IMR-90 (cell line): ENCODE measurements around the gene RHBDF2. TPM values are rescaled to one million over a fixed set of nuclear protein-coding genes. Genes with fewer than 3 reads are reported as not detected.

Experiments
- ATAC-seq: fragments of 200-7000 bp; cut with Tn5 transposase; 2 replicates; pipeline ENCODE4 v1.9.1; 2020; ENCODE audit warnings: low read depth, mild to moderate bottlenecking, moderate library complexity
- BruUV-seq: library from RNA; stranded (reverse); fragments of 400-500 nt; replicated peaks from 2 replicates; lab custom pipeline; 2021; lab: Mats Ljungman, UMichigan
- CTCF ChIA-PET: fragments of 300-600 bp; formaldehyde crosslinking; extraction: SDS; loops from one replicate; lab custom pipeline; 2021; ENCODE audit warnings: antibody characterized with exemption; lab: Yijun Ruan, JAX
- POLR2A ChIA-PET: fragments of 300-600 bp; sonication (Branson Sonifier 250); formaldehyde crosslinking; loops from one replicate; lab custom pipeline; 2022; ENCODE audit warnings: antibody characterized with exemption; ENCODE audit not compliant: unreplicated experiment; lab: Charles Lee
- DNase-seq: peaks from one replicate; pipeline ENCODE4 v3.0.0; 2013
- H2AFZ ChIP-seq: replicated peaks from 2 replicates; pipeline ENCODE3; 2013; ENCODE audit warnings: low read length, mild to moderate bottlenecking; ENCODE audit not compliant: poor library complexity
- H2AK5ac ChIP-seq: 2 replicates; pipeline ENCODE4 v1.6.1; 2013; ENCODE audit warnings: low read depth, low read length, inconsistent platforms
- H2AK9ac ChIP-seq: replicated peaks from 2 replicates; pipeline ENCODE3; 2013; ENCODE audit warnings: mild to moderate bottlenecking, low read depth, low read length, moderate library complexity; ENCODE audit not compliant: poor library complexity
- H2BK120ac ChIP-seq: 2 replicates; pipeline ENCODE4 v1.6.1; 2013; ENCODE audit warnings: low read depth, low read length, inconsistent platforms
- H2BK15ac ChIP-seq: 3 replicates; pipeline ENCODE4 v1.6.1; 2013; ENCODE audit warnings: low read depth, low read length, inconsistent platforms
- H2BK20ac ChIP-seq: 2 replicates; pipeline ENCODE4 v1.6.1; 2013; ENCODE audit warnings: low read depth, mild to moderate bottlenecking, inconsistent platforms, low read length, moderate library complexity
- H2BK5ac ChIP-seq: 2 replicates; pipeline ENCODE4 v1.6.1; 2013; ENCODE audit warnings: mild to moderate bottlenecking, low read depth, low read length, inconsistent platforms; ENCODE audit not compliant: poor library complexity, severe bottlenecking
- H3K14ac ChIP-seq: replicated peaks from 2 replicates; pipeline ENCODE4 v1.6.1; 2013; ENCODE audit warnings: low read depth, low read length, inconsistent platforms
- H3K18ac ChIP-seq: 2 replicates; pipeline ENCODE4 v1.6.1; 2013; ENCODE audit warnings: low read depth, low read length, control low read depth
- H3K23ac ChIP-seq: 2 replicates; pipeline ENCODE4 v1.6.1; 2013; ENCODE audit warnings: low read depth, low read length, inconsistent platforms
- H3K27ac ChIP-seq: 2 replicates; pipeline ENCODE4 v1.5.1; 2013; ENCODE audit warnings: mild to moderate bottlenecking, control low read depth, low read length; ENCODE audit not compliant: insufficient read depth
- H3K27me3 ChIP-seq: 2 replicates; pipeline ENCODE4 v1.6.1; 2013; ENCODE audit warnings: low read length; ENCODE audit not compliant: control insufficient read depth, insufficient read depth
- H3K36me3 ChIP-seq: 2 replicates; pipeline ENCODE4 v1.6.1; 2013; ENCODE audit warnings: low read length, mixed read lengths; ENCODE audit not compliant: control insufficient read depth, insufficient read depth
- H3K4ac ChIP-seq: 2 replicates; pipeline ENCODE4 v1.6.1; 2013; ENCODE audit warnings: low read depth, low read length, inconsistent platforms
- H3K4me1 ChIP-seq: 2 replicates; pipeline ENCODE4 v1.6.1; 2013; ENCODE audit warnings: low read length, mixed read lengths; ENCODE audit not compliant: control insufficient read depth, insufficient read depth
- H3K4me2 ChIP-seq: 2 replicates; pipeline ENCODE4 v1.6.1; 2013; ENCODE audit warnings: low read depth, mild to moderate bottlenecking, control low read depth, low read length, moderate library complexity
- H3K4me3 ChIP-seq: 2 replicates; pipeline ENCODE4 v1.5.1; 2013; ENCODE audit warnings: low read depth, mild to moderate bottlenecking, control low read depth, low read length, moderate library complexity; ENCODE audit not compliant: insufficient read depth
- H3K56ac ChIP-seq: 2 replicates; pipeline ENCODE4 v1.6.1; 2013; ENCODE audit warnings: low read length, inconsistent platforms; ENCODE audit not compliant: insufficient read depth; ENCODE audit errors: extremely low read depth
- H3K79me1 ChIP-seq, 2 experiments: 2 replicates each; pipeline ENCODE4 v1.6.1; 2013; ENCODE audit warnings: low read length in 2 of 2, inconsistent platforms in 1 of 2, low read depth in 1 of 2
- H3K9ac ChIP-seq: 2 replicates; pipeline ENCODE4 v1.6.1; 2013; ENCODE audit warnings: low read depth, low read length, control low read depth
- H3K9me1 ChIP-seq: 2 replicates; pipeline ENCODE4 v1.6.1; 2013; ENCODE audit warnings: low read length, inconsistent platforms; ENCODE audit not compliant: insufficient read depth
- H3K9me3 ChIP-seq: 2 replicates; pipeline ENCODE4 v1.6.1; 2013; ENCODE audit warnings: low read length; ENCODE audit not compliant: control insufficient read depth, insufficient read depth
- H4K20me1 ChIP-seq: 2 replicates; pipeline ENCODE4 v1.6.1; 2013; ENCODE audit warnings: low read length, inconsistent platforms; ENCODE audit not compliant: insufficient read depth
- H4K5ac ChIP-seq: 2 replicates; pipeline ENCODE4 v1.6.1; 2013; ENCODE audit warnings: mild to moderate bottlenecking, low read depth, low read length, control low read depth
- H4K8ac ChIP-seq, 2 experiments: 2 replicates each; pipeline ENCODE4 v1.6.1; 2013; ENCODE audit warnings: low read depth in 2 of 2, low read length in 2 of 2, control low read depth in 1 of 2, inconsistent platforms in 1 of 2
- H4K91ac ChIP-seq: 2 replicates; pipeline ENCODE4 v1.6.1; 2013; ENCODE audit warnings: low read depth, low read length, inconsistent platforms; ENCODE audit not compliant: insufficient read depth
- CHD1 ChIP-seq: IDR thresholded peaks from 2 replicates; pipeline ENCODE4 v1.6.1; 2012; ENCODE audit warnings: low read depth, low read length, improper control_type of control experiment
- CTCF ChIP-seq: conservative IDR thresholded peaks from 2 replicates; pipeline ENCODE4 v1.5.1; 2012; ENCODE audit warnings: mild to moderate bottlenecking, low read depth, low read length, improper control_type of control experiment
- WGBS, 2 experiments: methylation state at CpG; one replicate each; pipeline versions ENCODE4 v1.1.5 to v1.1.7; 2013; ENCODE audit warnings: missing lambda C conversion rate in 2 of 2; ENCODE audit not compliant: insufficient read length in 1 of 2; ENCODE audit errors: extremely low coverage in 2 of 2; 5-methylcytosine and 5-hydroxymethylcytosine counted together
- dilution Hi-C: fragments of 300-500 bp; cut with HindIII; formaldehyde crosslinking; loops from one replicate; pipeline ENCODE4 v1.14.3; 2018; ENCODE audit warnings: low sequenced_read_pairs; ENCODE audit not compliant: unreplicated experiment
- in situ Hi-C: fragments of 300-500 bp; cut with MboI; formaldehyde crosslinking; loops from 3 replicates; pipeline ENCODE4 v1.14.3; 2019; ENCODE audit warnings: low sequenced_read_pairs, inconsistent platforms, mixed read lengths
- intact Hi-C: fragments of 100-400 bp; cut with micrococcal nuclease; formaldehyde crosslinking; loops from 2 replicates; pipeline ENCODE4 v1.10.0; 2022
- polyA plus RNA-seq, 3 experiments: library from polyadenylated mRNA; depleted of rRNA; stranded (reverse); fragments of >200 nt; gene quantifications; 2 replicates each; pipeline ENCODE4 v1.2.3, GENCODE V29; 2012; ENCODE audit warnings: low replicate concordance in 1 of 3
- total RNA-seq: library from RNA; depleted of rRNA; stranded (reverse); fragments of >200 nt; gene quantifications from 2 replicates; pipeline ENCODE4 v1.2.3, GENCODE V29; 2012

Gene RHBDF2
- total and polyA plus RNA-seq, 2 of the 4 experiments (the other 2 are of a cell fraction), result 1.3 to 8.3 TPM

GRCh38 chr17:76528528-76529223, 27.5 kb upstream of the RHBDF2 start:
- H2AK5ac ChIP-seq, result peak overlapping the region; percentile 98
- DNase-seq, result peak; percentile 28
- peaks cover 0 to 23% of the 10 kb centered on the region in 2 experiments; a peak in 1 of 4 replicates for H3K79me1 ChIP-seq
- peak overlapping the region; percentile 52 for H3K9ac ChIP-seq
- no TSS peak for BruUV-seq
- H2BK15ac ChIP-seq, result peak overlapping the region; percentile 99; the same call in 2 of the 3 replicates
- H3K27ac ChIP-seq, result peak overlapping the region; percentile 89
- CTCF ChIA-PET, result interaction anchor here (0.5 to 2.0 kb wide), 4 partner anchors 12 to 262 kb away, joined by 3 to 6 read pairs (median 4); no protein-coding TSS in a partner anchor
- H4K5ac ChIP-seq, result peak overlapping the region; percentile 88
- H2BK120ac ChIP-seq, result peak overlapping the region; percentile 97
- intact Hi-C loops, result no loop called here
- H3K4me1 ChIP-seq, result peaks cover 48% of the 10 kb centered on the region
- in situ Hi-C loops, result no loop called here
- H3K56ac ChIP-seq, result peak overlapping the region; percentile 91
- 60% methylated on average over 13 of the region's 31 CpGs; no CpG with 5 or more reads in 1 of the 2 experiments for WGBS, 2 experiments
- peak overlapping the region; percentile 90 for H3K18ac ChIP-seq
- H3K23ac ChIP-seq, result peak overlapping the region; percentile 91; the same call in 1 of the 2 replicates
- H2BK20ac ChIP-seq, result peak overlapping the region; percentile 90
- peak overlapping the region; percentile 99 for H3K4ac ChIP-seq
- POLR2A ChIA-PET, result interaction anchor here (0.7 to 1.1 kb wide), 2 partner anchors 12 to 17 kb away, joined by 3 to 4 read pairs; no protein-coding TSS in a partner anchor
- no peak overlapping the region for H3K4me3 ChIP-seq
- H2AK9ac ChIP-seq, result peak overlapping the region; percentile 97
- peak overlapping the region; percentile 17 for H3K4me2 ChIP-seq
- H4K8ac ChIP-seq, result peak overlapping the region; percentile 88 to 100
- H4K91ac ChIP-seq, result peak overlapping the region; percentile 99
- H2BK5ac ChIP-seq, result peak overlapping the region; percentile 91
- 0 out of 2 replicates have a peak, but pooled peaks cover 2% of the 10 kb centered on the region for H4K20me1 ChIP-seq
- no peaks in the 10 kb centered on the region for H3K27me3 ChIP-seq
- H3K9me3 ChIP-seq, result no peaks in the 10 kb centered on the region
- TF ChIP-seq CTCF, result peak; percentile 20; the same call in 1 of the 2 replicates
- TF ChIP-seq CHD1, result no peak
- peak overlapping the region; percentile 94 for H3K14ac ChIP-seq
- dilution Hi-C loops, result no loop called here
- peak overlapping the region; percentile 97 for H2AFZ ChIP-seq
- H3K9me1 ChIP-seq, result peaks cover 25% of the 10 kb centered on the region
- ATAC-seq, result peak; percentile 2
- peaks cover 7% of the 10 kb centered on the region; the same call in 1 of the 2 replicates for H3K36me3 ChIP-seq
